GM18526 (cell line): ENCODE data around the gene CTNNA3.

ENCODE experiments used
- POLR2A ChIP-seq: IDR thresholded peaks from 3 replicates; pipeline ENCODE4 v1.6.1; 2011; ENCODE audit not compliant: insufficient read length; ENCODE audit errors: extremely low read depth

The CTNNA3 gene

DNA sequence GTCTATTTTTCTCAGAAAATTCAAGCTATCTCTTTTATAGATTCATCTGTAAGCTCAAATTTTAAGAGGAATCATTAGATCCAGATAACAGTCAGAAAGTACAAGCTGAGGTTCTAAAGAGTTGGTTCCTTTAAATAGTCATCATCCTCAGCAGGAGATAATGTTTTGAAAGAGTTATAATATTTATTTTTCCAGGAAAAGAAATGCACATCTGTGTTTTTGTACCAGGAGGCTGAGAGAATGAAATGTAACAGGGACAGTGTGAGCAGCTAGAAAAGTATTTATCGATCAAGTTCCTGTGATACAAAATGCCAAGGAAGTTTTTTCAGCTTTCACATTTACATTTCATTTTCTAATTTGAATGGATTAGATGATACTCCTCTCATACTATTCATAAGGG, 890.4 kb downstream of the CTNNA3 start:
- no peak for TF ChIP-seq POLR2A

- no peak for TF ChIP-seq POLR2A
These were observed 891.0 kb downstream of the CTNNA3 start for GRCh38 chr10:66804962-66805361.

GRCh38 chr10:66803174-66803573, 892.8 kb downstream of the CTNNA3 start:
- no peak for TF ChIP-seq POLR2A

DNA sequence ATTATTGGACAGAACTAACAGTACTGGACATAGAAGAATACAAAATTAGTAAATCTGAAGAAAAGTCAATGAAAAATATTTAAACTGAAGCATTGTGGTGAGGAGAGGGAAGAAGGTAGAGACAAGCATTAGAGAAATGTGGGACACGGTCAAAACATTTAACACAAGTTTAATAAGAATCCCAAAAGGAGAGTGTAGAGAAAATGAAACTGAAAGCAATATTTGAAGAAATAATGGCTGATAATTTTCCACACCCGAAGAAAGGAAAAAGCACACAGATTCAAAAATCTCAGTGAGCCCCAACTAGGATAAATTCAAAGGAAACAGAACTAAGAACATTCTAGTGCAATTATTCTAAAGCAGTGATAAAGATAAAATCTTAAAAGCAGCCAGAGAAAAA, 896.5 kb downstream of the CTNNA3 start:
- TF ChIP-seq POLR2A, result no peak

DNA sequence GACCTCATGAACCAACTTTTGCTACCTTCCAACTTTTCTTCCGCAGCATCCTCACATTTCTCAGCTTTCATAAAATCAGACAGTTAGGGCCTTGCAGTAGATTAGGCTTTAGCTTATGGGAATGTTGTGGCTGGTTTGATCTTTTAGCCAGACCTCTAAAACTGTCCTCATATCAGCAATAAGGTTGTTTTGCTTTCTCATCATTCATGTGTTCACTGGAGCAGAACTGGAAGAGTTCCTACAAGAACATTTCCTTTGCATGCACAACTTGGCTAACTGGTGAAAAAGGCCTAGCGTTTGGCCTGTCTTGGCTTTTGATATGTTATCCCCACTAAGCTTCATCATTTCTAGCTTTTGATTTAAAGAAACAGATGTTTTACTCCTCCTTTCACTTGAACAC, 900.1 kb downstream of the CTNNA3 start:
- no peak for TF ChIP-seq POLR2A

DNA sequence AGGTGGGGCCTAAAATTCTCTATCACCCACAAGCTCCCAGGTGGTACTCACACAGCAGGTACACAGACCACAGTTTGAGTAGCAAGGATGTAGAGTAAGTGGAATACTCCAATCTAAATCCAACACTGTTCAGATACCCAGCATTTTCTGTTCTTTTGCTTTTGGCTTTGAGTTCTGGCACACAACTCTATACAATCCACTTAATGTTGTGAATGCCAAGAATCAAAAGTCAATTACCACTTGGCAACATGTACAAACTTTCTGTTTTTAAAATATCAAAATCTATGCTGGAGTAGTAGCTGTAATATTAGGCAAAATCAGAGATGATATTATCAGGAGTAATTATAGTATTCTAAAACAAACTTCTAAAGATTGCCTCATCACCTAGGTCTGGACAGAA, 903.6 kb downstream of the CTNNA3 start:
- TF ChIP-seq POLR2A, result no peak

DNA sequence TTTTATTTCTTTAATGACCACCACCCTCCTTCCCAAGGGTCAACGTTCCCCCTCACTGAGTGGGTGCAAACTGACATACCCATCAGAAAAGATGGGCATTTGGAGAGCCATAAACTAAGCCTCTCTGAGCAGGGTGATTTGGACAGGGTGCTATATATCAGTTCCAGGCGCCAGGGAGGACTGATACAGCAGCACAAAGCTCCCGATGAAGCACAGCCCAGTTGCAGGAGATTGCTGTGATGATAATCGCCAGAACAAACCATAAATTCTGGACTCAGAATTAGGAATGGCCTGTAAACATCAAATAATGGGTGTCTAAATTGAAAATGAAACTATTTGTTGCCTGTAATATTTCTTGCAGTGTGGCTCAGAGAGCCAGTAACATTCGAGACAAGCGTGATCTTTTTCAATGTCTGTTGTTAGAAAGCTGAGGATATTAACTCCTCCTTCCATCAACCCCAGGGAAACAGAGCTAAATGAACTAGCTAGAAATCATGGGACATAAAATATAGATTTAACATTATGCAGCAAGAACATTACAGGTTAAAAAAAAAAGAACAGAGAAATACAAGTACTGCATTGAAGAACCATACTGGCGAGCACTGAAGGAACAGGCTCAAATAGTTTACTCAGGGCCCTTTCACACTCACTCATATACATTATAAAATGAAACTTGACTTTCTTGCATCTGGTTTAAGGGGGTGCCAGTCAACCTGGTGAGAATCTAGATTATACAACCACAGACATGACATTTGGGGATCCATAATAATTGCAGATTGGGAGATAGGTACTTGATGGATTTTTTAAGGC, 907.6 kb downstream of the CTNNA3 start:
- TF ChIP-seq POLR2A, result no peak

GRCh38 chr10:66786709-66787108, 909.3 kb downstream of the CTNNA3 start:
- no peak for TF ChIP-seq POLR2A

GRCh38 chr10:66784770-66785169, 911.2 kb downstream of the CTNNA3 start:
- no peak for TF ChIP-seq POLR2A

- TF ChIP-seq POLR2A, result no peak
These were observed 912.7 kb downstream of the CTNNA3 start for GRCh38 chr10:66783316-66783715.

DNA sequence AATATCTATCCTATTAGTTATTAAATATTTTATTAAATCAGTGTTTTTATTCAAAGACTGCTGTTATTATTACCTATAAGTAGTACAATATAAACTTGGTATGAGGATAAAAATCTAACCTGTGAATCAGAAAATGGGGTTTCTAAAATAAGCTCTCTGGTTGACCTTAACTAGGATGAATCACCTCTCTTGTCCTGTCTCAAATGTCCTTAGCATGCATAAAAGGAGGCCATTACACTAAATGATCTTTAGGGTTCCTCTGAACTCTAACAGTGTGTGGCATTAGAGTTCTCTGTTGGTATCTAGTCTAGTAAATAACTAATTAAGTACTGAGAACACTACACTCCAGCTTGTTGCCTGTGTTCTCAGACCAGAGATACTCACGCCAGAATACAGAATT, 913.2 kb downstream of the CTNNA3 start:
- no peak for TF ChIP-seq POLR2A

DNA sequence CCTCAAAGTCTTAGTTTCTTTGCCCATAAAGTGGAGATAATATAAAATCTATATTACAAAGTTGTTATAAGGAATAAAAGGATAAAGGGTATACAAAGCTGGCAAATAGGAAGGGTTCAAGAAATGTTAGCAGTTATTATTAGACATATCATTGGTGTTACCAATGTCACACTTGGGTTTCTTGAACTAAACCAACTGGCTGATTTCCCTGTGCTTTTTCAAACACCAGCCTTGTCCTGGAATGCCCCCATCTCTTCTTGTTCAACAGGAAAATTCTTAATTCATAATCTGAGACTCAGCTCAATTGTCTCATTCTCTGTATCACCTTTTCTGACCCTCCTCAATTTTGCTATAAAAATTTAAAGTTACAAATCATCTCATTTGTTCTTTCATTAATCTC, 913.9 kb downstream of the CTNNA3 start:
- TF ChIP-seq POLR2A, result no peak

DNA sequence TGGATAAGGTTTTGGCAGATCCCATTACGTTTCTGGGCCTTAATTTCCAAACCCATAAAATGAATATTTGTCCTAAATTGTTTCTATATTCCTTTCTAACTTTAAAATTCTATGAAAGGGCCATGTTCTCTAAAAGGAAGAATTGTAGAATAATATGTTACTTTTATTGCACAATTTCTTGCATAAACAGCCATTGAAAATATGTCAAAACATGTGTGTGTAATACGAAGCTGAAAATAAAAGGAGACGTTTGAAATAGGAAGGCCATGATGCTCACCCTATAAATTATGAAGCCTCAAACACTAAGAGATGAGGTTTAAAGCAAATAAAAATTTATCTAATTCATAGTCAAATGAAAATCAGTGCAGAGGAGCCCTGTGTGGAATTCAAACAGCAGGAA, 915.2 kb downstream of the CTNNA3 start:
- no peak for TF ChIP-seq POLR2A

GRCh38 chr10:66778351-66778750, 917.6 kb downstream of the CTNNA3 start:
- TF ChIP-seq POLR2A, result no peak

GRCh38 chr10:66777665-66778064, 918.3 kb downstream of the CTNNA3 start:
- no peak for TF ChIP-seq POLR2A

- no peak for TF ChIP-seq POLR2A
These were observed 922.5 kb downstream of the CTNNA3 start for GRCh38 chr10:66773472-66773817.
